Fibroblast of lung (primary cell): ENCODE measurements around the gene CST3.

Source experiments
- CTCF ChIP-seq, 2 donors: IDR thresholded peaks in 1 of 2; conservative IDR thresholded peaks in 1 of 2; 1 replicate in 1 of 2; 2 replicates in 1 of 2; pipeline ENCODE4 v1.5.1; 2011 to 2012; ENCODE audit warnings: low read length in 2 of 2, control low read depth in 1 of 2, inconsistent platforms in 1 of 2, low read depth in 1 of 2, mild to moderate bottlenecking in 1 of 2
- EZH2 ChIP-seq: IDR thresholded peaks from 2 replicates; pipeline ENCODE4 v1.5.1; 2012; ENCODE audit warnings: low read length, control low read depth, mild to moderate bottlenecking; ENCODE audit errors: missing control alignments

DNA sequence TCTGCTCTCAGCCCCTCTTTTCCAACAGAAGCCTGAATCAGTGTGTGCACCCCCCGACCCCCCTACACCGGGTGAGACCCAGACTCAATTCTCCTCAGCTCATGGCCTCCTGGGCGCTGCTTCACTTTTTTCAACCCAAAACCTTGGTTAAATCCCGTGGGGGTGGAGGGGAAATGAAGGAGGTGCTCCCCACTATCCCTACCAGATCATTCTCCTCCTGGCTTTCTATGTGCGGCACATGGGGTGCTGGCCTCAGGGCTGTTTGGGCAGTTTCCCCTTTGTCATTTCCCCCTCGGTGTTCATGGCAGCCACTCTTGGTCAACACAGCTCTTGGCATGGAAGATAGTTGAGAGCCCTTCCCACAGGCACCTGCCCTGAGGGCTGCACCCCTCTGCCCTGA, 46.5 kb upstream of the CST3 start:
- TF ChIP-seq CTCF (conservative IDR thresholded peaks at IDR 0.05 in 1 of 2, IDR thresholded peaks at IDR 0.05 in 1 of 2; ENCODE audit: low read depth in 1 of 2, low read length in 2 of 2) (no peak), EZH2 (no peak)
